ENCODE results near the gene AIFM3.

Gene AIFM3

DNA sequence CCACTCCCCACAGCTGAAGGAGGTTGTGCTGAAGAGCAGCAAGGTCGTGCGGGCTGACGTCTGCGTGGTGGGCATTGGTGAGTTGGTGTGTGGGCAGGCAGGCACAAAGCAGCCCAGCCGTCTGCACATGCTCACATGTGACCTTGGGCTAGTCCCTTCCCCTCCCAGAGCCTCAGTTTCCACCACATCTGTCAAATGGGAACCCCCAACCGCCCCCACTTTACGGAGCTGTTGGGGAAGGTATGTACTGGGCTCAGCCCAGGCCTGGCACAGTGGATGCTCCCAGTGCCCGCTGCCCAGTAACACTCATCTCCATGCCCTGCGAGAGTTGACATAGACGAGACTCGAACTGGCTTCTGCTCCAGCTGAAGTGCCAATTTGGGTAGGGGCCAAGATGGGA is 10.0 kb downstream of the AIFM3 start:
- no peak for DNase-seq

- DNase-seq = no peak
Observed at GRCh38 chr22:20977516-20978170, 10.6 kb downstream of the AIFM3 start.

- no peak for DNase-seq
Observed at GRCh38 chr22:20978419-20978818, 11.4 kb downstream of the AIFM3 start.

GRCh38 chr22:20979243-20979809 is 12.3 kb downstream of the AIFM3 start:
- no peak for DNase-seq

DNA sequence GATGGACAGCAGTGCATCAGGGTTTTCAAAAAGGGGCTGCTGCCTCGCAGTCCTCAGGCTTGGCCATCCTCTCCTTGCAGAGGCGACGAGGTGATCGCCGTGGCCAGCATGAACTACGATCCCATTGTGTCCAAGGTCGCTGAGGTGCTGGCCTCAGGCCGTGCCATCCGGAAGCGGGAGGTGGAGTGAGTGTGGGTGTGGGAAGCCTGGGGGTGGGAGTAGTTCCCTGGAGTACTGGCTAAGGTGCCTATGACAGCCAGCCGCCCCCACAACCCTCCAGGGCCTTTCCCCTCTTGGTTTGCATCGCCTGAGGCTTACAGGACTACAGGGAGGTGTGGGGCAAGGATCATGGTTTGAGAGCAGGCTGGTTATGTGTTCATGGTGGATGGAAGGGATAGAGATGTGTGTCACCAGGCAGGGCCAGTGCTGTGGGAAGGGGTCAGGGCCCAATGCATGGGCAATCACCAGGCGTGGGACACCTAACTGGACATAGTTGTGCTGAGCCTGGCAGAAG is 12.9 kb downstream of the AIFM3 start:
- no peak for DNase-seq

GRCh38 chr22:20980523-20980922 is 13.5 kb downstream of the AIFM3 start:
- no peak for DNase-seq

DNA sequence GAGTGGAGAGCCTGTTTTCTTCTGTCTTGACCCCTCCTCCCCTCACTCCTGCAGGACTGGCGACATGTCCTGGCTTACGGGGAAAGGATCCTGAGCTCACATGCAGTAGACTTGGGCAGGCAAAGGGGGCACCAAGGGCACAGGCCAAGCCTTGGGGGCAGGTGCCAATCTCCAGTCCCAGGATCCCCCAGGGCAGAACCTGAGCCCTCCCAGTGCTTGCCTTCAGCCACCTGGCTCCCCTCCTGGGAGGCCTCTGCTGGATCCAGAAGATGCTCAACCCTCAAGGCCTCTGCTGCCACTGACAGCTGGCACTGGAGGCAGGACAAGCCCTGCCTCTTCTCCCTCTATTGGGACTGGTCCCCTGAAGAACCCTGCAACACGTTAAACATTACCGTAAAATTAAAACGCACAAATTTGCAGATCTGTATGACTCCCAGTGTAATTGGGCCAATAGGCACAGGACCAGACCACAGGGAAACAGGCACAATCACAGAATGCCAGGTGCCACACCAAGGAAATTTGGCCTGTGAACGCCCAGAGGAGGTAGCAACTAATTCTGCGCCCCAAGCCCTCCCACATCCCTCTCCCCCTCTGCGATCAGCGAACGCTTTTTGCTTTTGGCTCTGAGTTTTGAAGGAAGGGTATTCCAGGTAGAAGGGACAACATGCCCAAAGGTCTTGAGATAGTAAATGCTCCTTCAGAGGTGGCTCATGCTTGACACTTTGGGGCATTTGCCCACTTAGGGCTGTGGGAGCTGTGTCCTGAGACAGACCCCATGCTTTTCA is 14.1 kb downstream of the AIFM3 start:
- no peak for DNase-seq

GRCh38 chr22:20981787-20982562 is 14.9 kb downstream of the AIFM3 start, which contains the start of gene LZTR1:
Gene LZTR1, plus strand, starts transcription at chr22:20982297. Its CDS starts 75 bp downstream, at chr22:20982372.
- peak; percentile 52 for DNase-seq

- no peak for DNase-seq
Observed at GRCh38 chr22:20982563-20982882, 15.5 kb downstream of the AIFM3 start.

DNA sequence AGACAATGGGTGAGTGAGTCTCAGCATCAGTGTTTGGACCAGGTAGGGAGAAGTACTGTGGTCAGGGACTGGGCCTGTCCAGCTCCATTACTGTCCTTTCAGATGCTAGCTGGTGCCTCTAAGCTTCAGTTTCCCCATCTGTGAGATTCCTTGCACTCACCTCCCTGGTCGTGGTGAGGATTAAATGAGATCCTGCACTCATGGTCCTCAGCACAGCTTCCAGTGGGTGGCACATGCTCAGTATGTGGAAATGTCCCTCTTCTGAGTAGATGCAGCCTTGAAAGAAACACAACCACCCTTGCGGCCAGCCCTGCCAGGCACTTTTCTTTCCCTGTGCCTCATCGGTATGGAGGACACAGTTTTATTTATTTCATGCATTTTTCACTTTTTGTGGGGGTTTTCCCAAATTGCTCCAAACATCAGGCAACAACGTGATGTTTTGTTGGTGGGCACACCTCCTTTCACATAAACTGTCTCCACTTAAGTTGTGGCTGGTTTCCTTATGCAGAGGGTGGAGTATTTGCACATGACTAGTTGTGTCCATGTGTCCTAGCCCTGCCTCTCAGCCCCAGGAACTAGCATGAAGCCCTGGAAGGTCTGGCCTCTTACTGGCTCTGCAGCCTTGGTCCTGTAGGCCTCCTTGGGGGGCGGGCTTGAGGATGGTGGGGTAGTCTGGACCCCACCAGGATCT is 16.2 kb downstream of the AIFM3 start:
- no peak for DNase-seq

DNA sequence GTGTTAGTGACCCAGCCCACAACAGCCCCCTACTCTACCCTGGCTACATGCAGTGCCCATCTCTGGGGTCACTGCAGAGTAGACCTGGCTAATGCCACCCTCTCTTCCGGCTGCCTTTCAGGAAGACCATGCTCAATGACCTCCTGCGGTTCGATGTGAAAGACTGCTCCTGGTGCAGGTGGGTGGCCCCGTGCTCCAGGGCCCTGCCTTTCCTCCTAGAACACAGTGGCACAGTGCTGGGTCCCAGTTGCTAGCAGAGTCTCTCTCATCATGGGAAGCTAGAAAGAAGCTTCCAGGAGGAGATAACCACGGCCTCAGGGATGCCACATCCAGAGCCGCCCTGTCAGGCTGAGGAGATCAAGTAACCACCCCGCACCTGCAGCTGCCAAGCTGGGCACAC is 18.7 kb downstream of the AIFM3 start:
- DNase-seq = no peak

DNA sequence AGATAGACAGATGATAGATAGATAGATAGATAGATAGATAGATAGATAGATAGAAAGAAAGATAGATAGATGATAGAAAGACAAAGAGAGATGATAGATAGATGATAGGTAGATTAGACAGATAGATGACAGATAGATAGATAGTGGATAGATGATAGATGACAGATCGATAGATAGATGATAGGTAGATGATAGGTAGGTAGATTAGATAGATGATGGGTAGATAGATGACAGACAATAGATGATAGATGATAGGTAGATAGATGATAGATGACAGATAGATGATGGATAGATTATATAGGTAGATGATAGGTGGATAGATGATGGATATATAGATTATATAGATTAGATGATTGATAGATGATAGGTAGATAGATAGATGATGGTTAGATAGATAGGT is 19.3 kb downstream of the AIFM3 start:
- no peak for DNase-seq

DNA sequence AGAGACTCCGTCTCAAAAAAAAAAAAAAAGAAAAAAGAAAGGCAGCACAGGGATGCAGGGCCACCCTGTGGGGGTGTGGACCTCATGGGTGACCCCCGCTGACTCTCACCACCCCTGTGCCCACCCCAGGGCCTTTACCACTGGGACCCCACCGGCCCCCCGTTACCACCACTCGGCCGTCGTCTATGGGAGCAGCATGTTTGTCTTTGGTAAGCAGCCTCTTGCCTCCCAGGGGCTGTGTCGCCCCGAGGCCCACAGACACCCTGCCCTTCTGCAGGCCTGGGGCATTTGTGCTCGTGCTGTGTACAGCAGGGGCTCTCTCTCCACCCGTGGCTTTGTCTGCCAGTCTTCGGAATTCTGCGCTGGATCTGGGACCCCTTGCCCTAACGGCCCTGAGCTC is 20.3 kb downstream of the AIFM3 start:
- no peak for DNase-seq

DNA sequence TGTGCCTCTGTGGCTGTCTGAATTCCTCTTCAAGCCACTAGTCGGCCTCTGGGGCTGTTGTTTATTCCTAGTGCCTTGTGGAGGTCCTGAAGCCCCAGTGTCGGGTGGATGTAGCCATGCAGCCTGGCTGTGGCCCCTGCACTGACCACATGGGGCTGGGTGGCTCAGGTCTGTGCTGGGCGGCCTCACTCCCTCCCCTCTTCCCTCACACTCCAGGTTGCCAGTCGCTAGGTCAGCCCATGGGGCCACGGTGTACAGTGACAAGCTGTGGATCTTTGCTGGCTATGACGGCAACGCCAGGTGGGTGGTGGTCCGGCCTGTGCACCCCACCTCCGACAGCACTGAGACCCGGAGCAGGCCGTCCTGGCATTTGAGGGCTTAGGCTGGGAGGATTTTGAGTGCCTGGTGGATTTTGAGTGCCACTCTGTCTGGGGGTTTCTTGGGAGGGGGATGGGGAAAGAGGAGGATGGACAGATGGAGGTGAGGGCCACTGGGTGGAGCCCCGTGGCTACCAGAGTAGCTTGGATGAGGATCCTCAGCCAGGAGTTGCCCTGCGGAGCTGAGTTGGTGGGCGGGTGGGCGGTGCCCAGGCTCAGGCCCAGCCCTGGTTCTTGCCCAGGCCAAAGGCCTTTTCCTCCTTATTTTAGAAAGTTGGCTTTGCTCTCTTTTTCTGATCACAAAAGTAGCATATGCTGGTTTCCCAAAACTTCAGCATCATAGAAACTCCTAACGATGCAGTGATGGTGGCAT is 21.7 kb downstream of the AIFM3 start:
- DNase-seq = no peak

GRCh38 chr22:20989323-20990138 is 22.5 kb downstream of the AIFM3 start:
- DNase-seq = no peak

GRCh38 chr22:20990184-20991180 is 23.4 kb downstream of the AIFM3 start:
- no peak for DNase-seq

DNA sequence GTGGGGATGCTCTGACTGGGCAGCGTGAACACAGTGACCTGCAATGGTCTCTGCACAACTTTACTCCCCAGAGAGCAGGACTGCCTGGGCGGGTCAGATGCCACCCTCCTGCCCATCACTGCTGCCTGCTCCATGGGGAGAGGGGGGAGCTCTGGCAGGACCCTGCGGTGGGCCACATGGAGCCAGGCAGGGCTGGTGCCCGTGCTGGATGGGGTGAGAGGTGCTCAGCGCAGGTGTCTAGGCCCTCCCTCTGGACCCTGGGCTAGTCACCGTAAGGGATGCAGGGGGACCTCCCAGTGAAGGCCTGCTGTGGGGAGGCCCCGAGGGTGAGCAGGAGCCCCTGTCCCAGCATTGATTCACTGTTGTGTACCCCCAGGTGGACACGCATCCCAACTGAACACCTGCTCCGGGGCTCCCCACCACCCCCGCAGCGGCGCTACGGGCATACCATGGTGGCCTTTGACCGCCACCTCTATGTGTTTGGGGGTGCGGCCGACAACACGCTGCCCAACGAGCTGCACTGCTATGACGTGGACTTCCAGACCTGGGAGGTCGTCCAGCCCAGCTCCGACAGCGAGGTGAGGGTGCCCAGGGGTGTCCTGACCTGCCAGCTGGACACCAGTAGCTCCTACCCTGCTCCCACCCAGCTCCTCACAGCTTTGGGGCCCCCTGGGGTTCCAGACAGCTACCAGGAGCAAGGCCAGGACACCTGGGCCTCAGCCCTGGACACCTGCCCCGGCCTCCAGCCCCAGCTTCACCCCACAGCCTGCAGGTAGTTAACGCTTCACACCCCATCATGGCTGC is 24.4 kb downstream of the AIFM3 start:
- DNase-seq = no peak

- no peak for DNase-seq
Observed at GRCh38 chr22:20992056-20992442, 25.0 kb downstream of the AIFM3 start.

All from NCI-H345 (cell line).